H9 (cell line): ENCODE results near the gene CDH3. TPM values are rescaled to one million over a fixed set of nuclear protein-coding genes. Genes with fewer than 3 reads are reported as not detected.

Source experiments
- DNase-seq: peaks from one replicate; pipeline ENCODE4 v3.0.0-alpha.2; 2017
- H2AFZ ChIP-seq: one replicate; pipeline ENCODE4 v1.6.1; 2013; ENCODE audit warnings: mild to moderate bottlenecking, low read length, control low read depth, moderate library complexity
- H2AK5ac ChIP-seq: 2 replicates; pipeline ENCODE4 v1.6.1; 2013; ENCODE audit warnings: low read length, control low read depth, mixed read lengths; ENCODE audit not compliant: insufficient read length
- H2BK120ac ChIP-seq: one replicate; pipeline ENCODE4 v1.6.1; 2013; ENCODE audit warnings: low read depth, mild to moderate bottlenecking, low read length, control low read depth, inconsistent platforms; ENCODE audit not compliant: poor library complexity, severe bottlenecking
- H2BK12ac ChIP-seq: 2 replicates; pipeline ENCODE4 v1.6.1; 2013; ENCODE audit warnings: low read length, control low read depth, mixed read lengths, low read depth; ENCODE audit not compliant: insufficient read length
- H2BK15ac ChIP-seq: 2 replicates; pipeline ENCODE4 v1.6.1; 2013; ENCODE audit warnings: low read depth, low read length, control low read depth
- H2BK20ac ChIP-seq: one replicate; pipeline ENCODE4 v1.6.1; 2013; ENCODE audit warnings: low read depth, mild to moderate bottlenecking, low read length, control low read depth, inconsistent platforms; ENCODE audit not compliant: poor library complexity, severe bottlenecking
- H2BK5ac ChIP-seq: 2 replicates; pipeline ENCODE4 v1.6.1; 2013; ENCODE audit warnings: low read length, control low read depth, mixed read lengths; ENCODE audit not compliant: insufficient read length
- H3K14ac ChIP-seq: 2 replicates; pipeline ENCODE4 v1.6.1; 2013; ENCODE audit warnings: low read length, control low read depth; ENCODE audit not compliant: insufficient read depth
- H3K18ac ChIP-seq: 2 replicates; pipeline ENCODE4 v1.6.1; 2013; ENCODE audit warnings: low read depth, mild to moderate bottlenecking, mixed read lengths, low read length, control low read depth; ENCODE audit not compliant: insufficient read length
- H3K23ac ChIP-seq: 2 replicates; pipeline ENCODE4 v1.6.1; 2013; ENCODE audit warnings: low read length, control low read depth, mixed read lengths, low read depth; ENCODE audit not compliant: insufficient read length
- H3K23me2 ChIP-seq: 2 replicates; pipeline ENCODE4 v1.6.1; 2013; ENCODE audit warnings: low read depth, mild to moderate bottlenecking, mixed read lengths, low read length, control low read depth; ENCODE audit not compliant: insufficient read length, poor library complexity, severe bottlenecking
- H3K27ac ChIP-seq: 2 replicates; pipeline ENCODE4 v1.5.1; 2013; ENCODE audit warnings: low read length, control low read depth, mixed read lengths, low read depth; ENCODE audit not compliant: insufficient read length
- H3K27me3 ChIP-seq: 2 replicates; pipeline ENCODE4 v1.6.1; 2013; ENCODE audit warnings: low read length, control low read depth, inconsistent platforms; ENCODE audit not compliant: insufficient read depth
- H3K4ac ChIP-seq: 2 replicates; pipeline ENCODE4 v1.6.1; 2013; ENCODE audit warnings: low read depth, mild to moderate bottlenecking, control low read depth, inconsistent platforms, low read length, moderate library complexity
- H3K4me1 ChIP-seq: 2 replicates; pipeline ENCODE4 v1.6.1; 2013; ENCODE audit warnings: low read length, control low read depth, inconsistent platforms; ENCODE audit not compliant: insufficient read depth
- H3K4me2 ChIP-seq: 2 replicates; pipeline ENCODE4 v1.6.1; 2013; ENCODE audit warnings: low read length, control low read depth, mixed read lengths; ENCODE audit not compliant: insufficient read length, insufficient read depth
- H3K56ac ChIP-seq: 2 replicates; pipeline ENCODE4 v1.6.1; 2013; ENCODE audit warnings: low read depth, mild to moderate bottlenecking, mixed read lengths, low read length, control low read depth; ENCODE audit not compliant: insufficient read length
- H3K79me1 ChIP-seq: 2 replicates; pipeline ENCODE4 v1.6.1; 2013; ENCODE audit warnings: low read depth, mild to moderate bottlenecking, moderate library complexity, low read length, control low read depth, inconsistent platforms; ENCODE audit not compliant: insufficient read depth, poor library complexity, severe bottlenecking
- H3K79me2 ChIP-seq: 2 replicates; pipeline ENCODE4 v1.6.1; 2013; ENCODE audit warnings: low read length, control low read depth, inconsistent platforms; ENCODE audit not compliant: insufficient read depth
- H3K9ac ChIP-seq: 2 replicates; pipeline ENCODE4 v1.6.1; 2013; ENCODE audit warnings: low read length, control low read depth, mixed read lengths; ENCODE audit not compliant: insufficient read length; ENCODE audit errors: extremely low read depth
- H3K9me3 ChIP-seq: one replicate; pipeline ENCODE4 v1.6.1; 2013; ENCODE audit warnings: low read depth, low read length, inconsistent platforms; ENCODE audit not compliant: control insufficient read depth
- H3T11ph ChIP-seq: one replicate; pipeline ENCODE4 v1.6.1; 2013; ENCODE audit warnings: mild to moderate bottlenecking, low read length, control low read depth, inconsistent platforms
- H4K20me1 ChIP-seq: one replicate; pipeline ENCODE4 v1.6.1; 2013; ENCODE audit not compliant: control insufficient read depth, insufficient read length, insufficient read depth
- H4K5ac ChIP-seq: 2 replicates; pipeline ENCODE4 v1.6.1; 2013; ENCODE audit warnings: low read depth, mild to moderate bottlenecking, mixed read lengths, low read length, control low read depth; ENCODE audit not compliant: insufficient read length
- H4K8ac ChIP-seq: replicated peaks from 2 replicates; pipeline ENCODE4 v1.6.1; 2013; ENCODE audit warnings: low read length, control low read depth, mixed read lengths, low read depth; ENCODE audit not compliant: insufficient read length
- H4K91ac ChIP-seq: 2 replicates; pipeline ENCODE4 v1.6.1; 2013; ENCODE audit warnings: low read depth, mild to moderate bottlenecking, moderate library complexity, mixed read lengths, low read length, control low read depth; ENCODE audit not compliant: insufficient read length
- H3K27ac Mint-ChIP-seq, 3 experiments: 2 replicates in 2 of 3; 3 replicates in 1 of 3; pipeline ENCODE4 v1.8.0; 2020 to 2021; ENCODE audit warnings: mixed read lengths in 3 of 3, mild to moderate bottlenecking in 1 of 3, moderate library complexity in 1 of 3
- H3K27me3 Mint-ChIP-seq: 2 replicates; pipeline ENCODE4 v1.8.0; 2021; ENCODE audit warnings: low read depth, mild to moderate bottlenecking, moderate library complexity, mixed read lengths
- H3K36me3 Mint-ChIP-seq, 3 experiments: 2 replicates in 2 of 3; 3 replicates in 1 of 3; pipeline ENCODE4 v1.8.0; 2020 to 2021; ENCODE audit warnings: low read depth in 3 of 3, mixed read lengths in 3 of 3; ENCODE audit not compliant: insufficient read depth in 1 of 3
- H3K4me1 Mint-ChIP-seq, 2 experiments: 2 replicates each; pipeline ENCODE4 v1.8.0; 2020; ENCODE audit warnings: mixed read lengths in 2 of 2
- H3K4me3 Mint-ChIP-seq, 2 experiments: 2 replicates in 1 of 2; 3 replicates in 1 of 2; pipeline ENCODE4 v1.8.0; 2020 to 2021; ENCODE audit warnings: mild to moderate bottlenecking in 2 of 2, mixed read lengths in 2 of 2, moderate library complexity in 1 of 2
- H3K9me3 Mint-ChIP-seq, 2 experiments: 2 replicates in 1 of 2; 3 replicates in 1 of 2; pipeline ENCODE4 v1.8.0; 2020; ENCODE audit warnings: mild to moderate bottlenecking in 2 of 2, mixed read lengths in 2 of 2, moderate library complexity in 1 of 2
- CTCF ChIP-seq: fragments of 200-600 bp; sonication (generic); conservative IDR thresholded peaks from 3 replicates; pipeline ENCODE4 v1.8.0; 2021; ENCODE audit warnings: antibody characterized with exemption, mild to moderate bottlenecking
- WGBS: extraction: QIAGEN DNeasy Blood & Tissue Kit; methylation state at CpG from one replicate; pipeline ENCODE4 v1.1.7; 2013; ENCODE audit warnings: missing lambda C conversion rate, low lambda C conversion rate, mixed read lengths; ENCODE audit not compliant: insufficient read length; ENCODE audit errors: extremely low coverage; 5-methylcytosine and 5-hydroxymethylcytosine counted together
- total RNA-seq: library from RNA; stranded (reverse); gene quantifications from 2 replicates; pipeline ENCODE4 v1.2.1, GENCODE V29; 2021

The CDH3 gene
- total RNA-seq, 1 experiment from 2014 or later: 97.2 TPM

GRCh38 chr16:68596266-68596665, 48.8 kb upstream of the CDH3 start:
- no peak overlapping the region for H3K56ac ChIP-seq
- no peaks in the 10 kb centered on the region for H3K27me3 Mint-ChIP-seq
- peaks cover 4 to 16% (median 6%) of the 10 kb centered on the region in 3 experiments; a peak in 6 of 7 replicates for H3K36me3 Mint-ChIP-seq
- no peak for DNase-seq
- no peak overlapping the region for H3T11ph ChIP-seq
- H4K5ac ChIP-seq: no peak overlapping the region
- no peak overlapping the region for H3K9ac ChIP-seq
- no CpG with 5 or more reads among the region's 6 CpGs for WGBS
- H2BK12ac ChIP-seq: no peak overlapping the region
- H3K4me1 Mint-ChIP-seq: peaks cover 5 to 7% of the 10 kb centered on the region in 2 experiments
- H4K8ac ChIP-seq: no peak overlapping the region
- H2BK20ac ChIP-seq: no peak overlapping the region
- H3K27ac ChIP-seq: no peak overlapping the region
- no peak overlapping the region for H3K18ac ChIP-seq
- no peak overlapping the region for H3K23ac ChIP-seq
- no peak overlapping the region for H2BK15ac ChIP-seq
- H3K4me2 ChIP-seq: no peak overlapping the region
- H3K9me3 Mint-ChIP-seq: peaks cover 6 to 13% of the 10 kb centered on the region in 2 experiments; a peak in 4 of 5 replicates
- no peaks in the 10 kb centered on the region for H3K23me2 ChIP-seq
- no peak overlapping the region for H3K14ac ChIP-seq
- no peaks in the 10 kb centered on the region for H3K79me2 ChIP-seq
- H3K79me1 ChIP-seq: no peaks in the 10 kb centered on the region
- no peak overlapping the region for H2BK5ac ChIP-seq
- no peaks in the 10 kb centered on the region for H3K9me3 ChIP-seq
- H3K27ac Mint-ChIP-seq: no peak overlapping the region
- H2BK120ac ChIP-seq: no peak overlapping the region
- no peak overlapping the region for H2AK5ac ChIP-seq
- no peak overlapping the region for H4K91ac ChIP-seq
- no peak overlapping the region for H3K4me3 Mint-ChIP-seq
- H3K4ac ChIP-seq: no peak overlapping the region
- no peaks in the 10 kb centered on the region for H4K20me1 ChIP-seq
- no peaks in the 10 kb centered on the region for H3K4me1 ChIP-seq
- no peaks in the 10 kb centered on the region for H3K27me3 ChIP-seq
- TF ChIP-seq CTCF: no peak
- H2AFZ ChIP-seq: no peak overlapping the region
